K562 (cell line): Measurements from ENCODE around the gene ADSS2. TPM values are rescaled to one million over a fixed set of nuclear protein-coding genes. Genes with fewer than 3 reads are reported as not detected.

Experiments
- ATAC-seq: fragments of 200-7000 bp; cut with Tn5 transposase; 3 replicates; pipeline ENCODE4 v1.9.1; 2020; ENCODE audit warnings: moderate library complexity
- BruUV-seq: library from RNA; stranded (reverse); fragments of 400-500 nt; replicated peaks from 2 replicates; lab custom pipeline; 2021; lab: Mats Ljungman, UMichigan
- CTCF ChIA-PET: fragments of 300-600 bp; formaldehyde crosslinking; extraction: SDS; loops from one replicate; lab custom pipeline; 2021; ENCODE audit warnings: low intra/inter-chr PET ratio; lab: Yijun Ruan, JAX
- POLR2A ChIA-PET: fragments of 300-600, 350-650 bp; sonication (Branson Sonifier 250); formaldehyde crosslinking; extraction: SDS; loops from one replicate; lab custom pipeline; 2021; ENCODE audit warnings: antibody characterized with exemption, inconsistent platforms; lab: Yijun Ruan, JAX
- DNase-seq, 4 experiments: peaks; one replicate each; pipeline versions ENCODE4 v3.0.0 to v3.0.0-alpha.2; 2011 to 2018; ENCODE audit warnings: low spot score in 3 of 4, mixed read lengths in 3 of 4; ENCODE audit errors: extremely low read depth in 1 of 4
- FAIRE-seq: peaks from 2 replicates; lab custom pipeline; 2011; peaks lifted over from hg19 to GRCh38; lab: Jason Lieb, UNC
- H2AFZ ChIP-seq: 2 replicates; pipeline ENCODE4 v1.6.0; 2011; ENCODE audit warnings: low read depth, low read length, control low read depth, inconsistent platforms
- H3K27ac ChIP-seq: fragments of 200-600 bp; 3 replicates; pipeline ENCODE4 v1.8.0; 2011; ENCODE audit warnings: low read depth, mild to moderate bottlenecking, control low read depth, inconsistent platforms, low read length, moderate library complexity, mixed read lengths; ENCODE audit errors: extremely low read depth
- H3K27me3 ChIP-seq, 2 experiments: fragments of 300-600 bp in 1 of 2; 2 replicates in 1 of 2; 3 replicates in 1 of 2; pipeline versions ENCODE4 v1.6.0 to v1.8.0; 2011; ENCODE audit warnings: inconsistent platforms in 2 of 2, low read length in 2 of 2, mild to moderate bottlenecking in 1 of 2, mixed read lengths in 1 of 2, moderate library complexity in 1 of 2; ENCODE audit not compliant: control insufficient read depth in 2 of 2, insufficient read depth in 2 of 2
- H3K36me3 ChIP-seq: fragments of 300-600 bp; 3 replicates; pipeline ENCODE4 v1.8.0; 2011; ENCODE audit warnings: mild to moderate bottlenecking, low read length, inconsistent platforms; ENCODE audit not compliant: control insufficient read depth, insufficient read depth
- H3K4me1 ChIP-seq, 2 experiments: fragments of 200-600 bp in 1 of 2; replicated peaks in 1 of 2; 2 replicates in 1 of 2; 3 replicates in 1 of 2; pipeline versions ENCODE4 v1.5.1 to v1.8.0; 2011; ENCODE audit warnings: inconsistent platforms in 2 of 2, low read length in 2 of 2, mild to moderate bottlenecking in 1 of 2, mixed read lengths in 1 of 2, moderate library complexity in 1 of 2; ENCODE audit not compliant: control insufficient read depth in 2 of 2, insufficient read depth in 2 of 2
- H3K4me2 ChIP-seq: 2 replicates; pipeline ENCODE4 v1.6.1; 2011; ENCODE audit warnings: low read length, control low read depth, inconsistent platforms, mixed read lengths; ENCODE audit not compliant: insufficient read depth
- H3K4me3 ChIP-seq: fragments of 200-600 bp; sonication (generic), shearing (Covaris generic); 2 replicates; pipeline ENCODE4 v1.5.1; 2016; ENCODE audit warnings: control low read depth, inconsistent platforms
- H3K79me2 ChIP-seq: fragments of 200-600 bp; 3 replicates; pipeline ENCODE4 v1.8.0; 2011; ENCODE audit warnings: low read length, inconsistent platforms; ENCODE audit not compliant: control insufficient read depth, insufficient read depth
- H3K9ac ChIP-seq, 2 experiments: 2 replicates each; pipeline versions ENCODE4 v1.6.0 to v1.6.1; 2011; ENCODE audit warnings: low read depth in 2 of 2, low read length in 2 of 2, control low read depth in 1 of 2, inconsistent platforms in 1 of 2, mild to moderate bottlenecking in 1 of 2, mixed read lengths in 1 of 2; ENCODE audit not compliant: insufficient read depth in 1 of 2
- H3K9me1 ChIP-seq: one replicate; pipeline ENCODE4 v1.6.0; 2011; ENCODE audit warnings: inconsistent platforms, mild to moderate bottlenecking, low read length, moderate library complexity; ENCODE audit not compliant: control insufficient read depth, insufficient read depth
- H3K9me3 ChIP-seq: replicated peaks from 2 replicates; pipeline ENCODE4 v1.5.1; 2011; ENCODE audit warnings: low read depth, low read length, inconsistent platforms; ENCODE audit not compliant: control insufficient read depth, insufficient read depth
- H4K20me1 ChIP-seq: replicated peaks from 2 replicates; pipeline ENCODE4 v1.6.1; 2011; ENCODE audit warnings: low read length, inconsistent platforms, mixed read lengths; ENCODE audit not compliant: control insufficient read depth, insufficient read depth
- C11orf30 ChIP-seq: fragments of 450-650 bp; IDR thresholded peaks from 2 replicates; pipeline ENCODE4 v1.6.1; 2016; ENCODE audit warnings: low read depth, mild to moderate bottlenecking
- HDAC1 ChIP-seq, 2 experiments: fragments of 450-650 bp; IDR thresholded peaks; 2 replicates each; pipeline ENCODE4 v1.6.1; 2016 to 2017; ENCODE audit warnings: inconsistent platforms in 1 of 2, mild to moderate bottlenecking in 1 of 2, moderate library complexity in 1 of 2
- JUNB ChIP-seq: fragments of 450-650 bp; formaldehyde crosslinking; conservative IDR thresholded peaks from 2 replicates; pipeline ENCODE4 v1.4.0; 2020; ENCODE audit warnings: mild to moderate bottlenecking
- NCOA4 ChIP-seq: fragments of 450-650 bp; IDR thresholded peaks from 2 replicates; pipeline ENCODE4 v1.6.1; 2018; ENCODE audit warnings: mild to moderate bottlenecking; ENCODE audit not compliant: partially characterized antibody
- PML ChIP-seq: IDR thresholded peaks from 2 replicates; pipeline ENCODE4 v1.6.1; 2012; ENCODE audit warnings: low read length, inconsistent platforms
- ZNF316 ChIP-seq: fragments of 450-650 bp; IDR thresholded peaks from 2 replicates; pipeline ENCODE4 v1.6.1; 2016
- WGBS: fragments of 100-300 bp; shearing (Covaris generic); methylation state at CpG from one replicate; pipeline ENCODE4 v1.1.6; 2016; ENCODE audit warnings: low coverage, mixed read lengths; ENCODE audit not compliant: insufficient coverage; ENCODE audit errors: missing lambda C conversion rate; 5-methylcytosine and 5-hydroxymethylcytosine counted together
- in situ Hi-C: fragments of 300-500 bp; cut with MboI; formaldehyde crosslinking; loops from 4 replicates; pipeline ENCODE4 v1.15.0; 2018; ENCODE audit warnings: inconsistent platforms, mixed read lengths
- intact Hi-C: fragments of 100-400 bp; cut with micrococcal nuclease; formaldehyde crosslinking; loops from 2 replicates; pipeline ENCODE4 v1.14.2; 2022
- polyA plus RNA-seq, 8 experiments: library from polyadenylated mRNA; depleted of rRNA in 4 of 8; stranded (reverse) in 5 of 8; unstranded in 3 of 8; fragments of >200 nt; fragmentation: Nextera tagmentation in 2 of 8; fragmentation: Illumina TruSeq in 1 of 8; extraction: Ambion mirVana in 2 of 8; extraction: Trizol in 1 of 8; gene quantifications; 2 replicates each; pipeline versions ENCODE4 v1.2.1 to v1.2.3, GENCODE V29; 2011 to 2014; ENCODE audit warnings: inconsistent platforms in 1 of 8, missing spikeins in 1 of 8
- total RNA-seq, 7 experiments: library from RNA; depleted of rRNA in 6 of 7; stranded (reverse); fragments of >200 nt in 6 of 7; fragmentation: Illumina TruSeq in 2 of 7; extraction: Trizol in 2 of 7; gene quantifications; 2 replicates each; pipeline versions ENCODE4 v1.2.1 to v1.2.3, GENCODE V29; 2011 to 2021; ENCODE audit warnings: low replicate concordance in 1 of 7
- TF ChIP-seq, protein P1 (sequence below), 2 experiments: fragments of 450-650 bp in 1 of 2; IDR thresholded peaks; 2 replicates each; pipeline ENCODE4 v1.6.1; 2011 to 2017; ENCODE audit warnings: low read depth in 2 of 2, antibody characterized with exemption in 1 of 2, borderline replicate concordance in 1 of 2, low read length in 1 of 2, mild to moderate bottlenecking in 1 of 2, mixed read lengths in 1 of 2; ENCODE audit not compliant: control insufficient read depth in 1 of 2
- TF ChIP-seq, protein P2 (sequence below): fragments of 250-450 bp; sonication (Bioruptor Pico); IDR thresholded peaks from 2 replicates; pipeline ENCODE4 v1.9.0; 2021; ENCODE audit warnings: mild to moderate bottlenecking, inconsistent platforms
- TF ChIP-seq, protein P3 (sequence below): IDR thresholded peaks from 2 replicates; pipeline ENCODE4 v1.6.1; 2016; ENCODE audit warnings: missing genetic modification characterization, missing compliant biosample characterization

ADSS2 gene
- total and polyA plus RNA-seq, 9 of the 15 experiments (the other 6 are each of a cell fraction or from before 2014, with no cell fraction given) = 8.8 to 63.8 (median 59.4) TPM

DNA sequence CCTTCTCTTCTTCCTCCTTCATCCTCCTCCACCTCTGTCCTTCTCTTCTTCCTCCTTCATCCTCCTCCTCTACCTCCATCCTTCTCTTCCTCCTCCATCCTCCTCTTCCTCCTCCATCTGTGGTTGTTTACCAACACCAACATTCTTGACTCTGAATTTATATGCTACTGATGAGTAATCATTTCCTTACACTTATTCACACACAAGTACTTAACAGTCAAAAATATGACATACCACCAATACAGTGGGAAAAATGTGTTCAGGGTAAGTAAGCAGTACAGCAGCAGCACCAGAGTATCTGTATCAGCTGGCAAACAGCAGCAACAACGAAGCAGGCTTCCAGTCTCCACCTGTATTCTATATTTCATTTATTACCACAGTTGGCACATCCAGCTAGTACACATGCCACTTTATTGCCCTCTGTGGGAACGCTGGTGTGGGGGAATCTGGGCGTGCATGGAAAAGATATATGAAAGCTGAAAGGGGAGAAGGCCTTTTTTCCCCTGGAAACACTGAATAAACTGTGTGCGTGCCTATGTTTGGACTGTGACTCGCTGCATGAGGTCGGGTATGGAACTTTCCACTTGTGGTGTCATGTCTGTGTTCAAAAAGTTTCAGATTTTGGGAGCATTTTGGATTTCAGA, 16.0 kb downstream of the ADSS2 start:
- BruUV-seq = no TSS peak
- in situ Hi-C loops = no loop called here
- Histone ChIP-seq H3K9ac (no peak overlapping the region), H3K4me3 (no peak overlapping the region)
- CTCF ChIA-PET = no interaction called here
- TF ChIP-seq, protein P1, sequence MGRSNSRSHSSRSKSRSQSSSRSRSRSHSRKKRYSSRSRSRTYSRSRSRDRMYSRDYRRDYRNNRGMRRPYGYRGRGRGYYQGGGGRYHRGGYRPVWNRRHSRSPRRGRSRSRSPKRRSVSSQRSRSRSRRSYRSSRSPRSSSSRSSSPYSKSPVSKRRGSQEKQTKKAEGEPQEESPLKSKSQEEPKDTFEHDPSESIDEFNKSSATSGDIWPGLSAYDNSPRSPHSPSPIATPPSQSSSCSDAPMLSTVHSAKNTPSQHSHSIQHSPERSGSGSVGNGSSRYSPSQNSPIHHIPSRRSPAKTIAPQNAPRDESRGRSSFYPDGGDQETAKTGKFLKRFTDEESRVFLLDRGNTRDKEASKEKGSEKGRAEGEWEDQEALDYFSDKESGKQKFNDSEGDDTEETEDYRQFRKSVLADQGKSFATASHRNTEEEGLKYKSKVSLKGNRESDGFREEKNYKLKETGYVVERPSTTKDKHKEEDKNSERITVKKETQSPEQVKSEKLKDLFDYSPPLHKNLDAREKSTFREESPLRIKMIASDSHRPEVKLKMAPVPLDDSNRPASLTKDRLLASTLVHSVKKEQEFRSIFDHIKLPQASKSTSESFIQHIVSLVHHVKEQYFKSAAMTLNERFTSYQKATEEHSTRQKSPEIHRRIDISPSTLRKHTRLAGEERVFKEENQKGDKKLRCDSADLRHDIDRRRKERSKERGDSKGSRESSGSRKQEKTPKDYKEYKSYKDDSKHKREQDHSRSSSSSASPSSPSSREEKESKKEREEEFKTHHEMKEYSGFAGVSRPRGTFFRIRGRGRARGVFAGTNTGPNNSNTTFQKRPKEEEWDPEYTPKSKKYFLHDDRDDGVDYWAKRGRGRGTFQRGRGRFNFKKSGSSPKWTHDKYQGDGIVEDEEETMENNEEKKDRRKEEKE (IDR thresholded peaks at IDR 0.05; ENCODE audit: borderline replicate concordance in 1 of 2, control insufficient read depth in 1 of 2, low read depth in 2 of 2, low read length in 1 of 2) = no peak
- TF ChIP-seq ZNF316 (0 out of 2 replicates have a peak, but pooled peaks have one; percentile 28), HDAC1 (IDR thresholded peaks at IDR 0.05) (0 out of 4 replicates have a peak, but pooled peaks of 1 of the 2 experiments have one; percentile 15), JUNB (CRISPR knock-in tag) (no peak), C11orf30 (0 out of 2 replicates have a peak, but pooled peaks have one; percentile 9), PML (no peak), NCOA4 (no peak)
- TF ChIP-seq, protein P2, sequence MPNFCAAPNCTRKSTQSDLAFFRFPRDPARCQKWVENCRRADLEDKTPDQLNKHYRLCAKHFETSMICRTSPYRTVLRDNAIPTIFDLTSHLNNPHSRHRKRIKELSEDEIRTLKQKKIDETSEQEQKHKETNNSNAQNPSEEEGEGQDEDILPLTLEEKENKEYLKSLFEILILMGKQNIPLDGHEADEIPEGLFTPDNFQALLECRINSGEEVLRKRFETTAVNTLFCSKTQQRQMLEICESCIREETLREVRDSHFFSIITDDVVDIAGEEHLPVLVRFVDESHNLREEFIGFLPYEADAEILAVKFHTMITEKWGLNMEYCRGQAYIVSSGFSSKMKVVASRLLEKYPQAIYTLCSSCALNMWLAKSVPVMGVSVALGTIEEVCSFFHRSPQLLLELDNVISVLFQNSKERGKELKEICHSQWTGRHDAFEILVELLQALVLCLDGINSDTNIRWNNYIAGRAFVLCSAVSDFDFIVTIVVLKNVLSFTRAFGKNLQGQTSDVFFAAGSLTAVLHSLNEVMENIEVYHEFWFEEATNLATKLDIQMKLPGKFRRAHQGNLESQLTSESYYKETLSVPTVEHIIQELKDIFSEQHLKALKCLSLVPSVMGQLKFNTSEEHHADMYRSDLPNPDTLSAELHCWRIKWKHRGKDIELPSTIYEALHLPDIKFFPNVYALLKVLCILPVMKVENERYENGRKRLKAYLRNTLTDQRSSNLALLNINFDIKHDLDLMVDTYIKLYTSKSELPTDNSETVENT (CRISPR knock-in tag) = no peak
- TF ChIP-seq, protein P3, sequence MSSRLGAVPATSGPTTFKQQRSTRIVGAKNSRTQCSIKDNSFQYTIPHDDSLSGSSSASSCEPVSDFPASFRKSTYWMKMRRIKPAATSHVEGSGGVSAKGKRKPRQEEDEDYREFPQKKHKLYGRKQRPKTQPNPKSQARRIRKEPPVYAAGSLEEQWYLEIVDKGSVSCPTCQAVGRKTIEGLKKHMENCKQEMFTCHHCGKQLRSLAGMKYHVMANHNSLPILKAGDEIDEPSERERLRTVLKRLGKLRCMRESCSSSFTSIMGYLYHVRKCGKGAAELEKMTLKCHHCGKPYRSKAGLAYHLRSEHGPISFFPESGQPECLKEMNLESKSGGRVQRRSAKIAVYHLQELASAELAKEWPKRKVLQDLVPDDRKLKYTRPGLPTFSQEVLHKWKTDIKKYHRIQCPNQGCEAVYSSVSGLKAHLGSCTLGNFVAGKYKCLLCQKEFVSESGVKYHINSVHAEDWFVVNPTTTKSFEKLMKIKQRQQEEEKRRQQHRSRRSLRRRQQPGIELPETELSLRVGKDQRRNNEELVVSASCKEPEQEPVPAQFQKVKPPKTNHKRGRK (tag) = peak; percentile 56; the same call in 1 of the 2 replicates
- TF ChIP-seq, all 486 proteins: peak for 4
- peaks cover 7% of the 10 kb centered on the region; the same call in 1 of the 2 replicates for H4K20me1 ChIP-seq
- 94% methylated on average over 6 of the region's 6 CpGs for WGBS
- FAIRE-seq (no peak), ATAC-seq (no peak), DNase-seq (no peak)
- POLR2A ChIA-PET = no interaction called here
- H3K79me2 ChIP-seq = peaks cover 44% of the 10 kb centered on the region
- no peak overlapping the region for H2AFZ ChIP-seq
- H3K27me3 ChIP-seq = no peaks in the 10 kb centered on the region
- intact Hi-C loops = no loop called here
- no peaks in the 10 kb centered on the region for H3K9me3 ChIP-seq
- H3K9me1 ChIP-seq = peaks cover 4% of the 10 kb centered on the region
- peaks cover 5 to 8% of the 10 kb centered on the region in 2 experiments; a peak in 3 of 5 replicates for H3K4me1 ChIP-seq
- H3K27ac ChIP-seq = no peak overlapping the region
- peaks cover 64% of the 10 kb centered on the region for H3K36me3 ChIP-seq
- H3K4me2 ChIP-seq = no peak overlapping the region
